Stromal cell of bone marrow (primary cell): ENCODE results near the gene GUSB.
"Not testable (repeated sequence)": the region's sequence is repeated elsewhere in the genome, so short reads cannot be mapped to it uniquely, and the experiment has no call there.

Experiments used
- DNase-seq: peaks from one replicate; pipeline ENCODE4 v3.0.0-alpha.2; 2012; ENCODE audit warnings: low read depth

The GUSB gene

GRCh38 chr7:65981965-65982792 is at the start of gene GUSB:
GUSB (minus strand) TSS chr7:65982213; CDS start chr7:65982183, 30 bp downstream.
- DNase-seq: peak; percentile 63

- DNase-seq: not testable (repeated sequence)
Measured at GRCh38 chr7:66028342-66028741, 46.3 kb upstream of the GUSB start.

GRCh38 chr7:66016131-66016461 is 34.1 kb upstream of the GUSB start:
- peak; percentile 15 for DNase-seq

- no peak for DNase-seq
Measured at GRCh38 chr7:66015440-66016130, 33.6 kb upstream of the GUSB start.

- DNase-seq: peak; percentile 44
Measured at GRCh38 chr7:66013938-66014337, 31.9 kb upstream of the GUSB start.

GRCh38 chr7:66007232-66007631 is 25.2 kb upstream of the GUSB start:
- no peak for DNase-seq

GRCh38 chr7:66005115-66005671 is 23.2 kb upstream of the GUSB start:
- DNase-seq: not testable (repeated sequence)

- DNase-seq: not testable (repeated sequence)
Measured at GRCh38 chr7:66000823-66001417, 18.9 kb upstream of the GUSB start.

- not testable (repeated sequence) for DNase-seq
Measured at GRCh38 chr7:65994984-65995383, 13.0 kb upstream of the GUSB start.

GRCh38 chr7:65992526-65992925 is 10.5 kb upstream of the GUSB start:
- DNase-seq: no peak

- DNase-seq: not testable (repeated sequence)
Measured at GRCh38 chr7:65991829-65992228, 9.8 kb upstream of the GUSB start.

- no peak for DNase-seq
Measured at GRCh38 chr7:65989694-65990080, 7.7 kb upstream of the GUSB start.

- not testable (repeated sequence) for DNase-seq
Measured at GRCh38 chr7:65988503-65988902, 6.5 kb upstream of the GUSB start.

GRCh38 chr7:65988084-65988483 is 6.1 kb upstream of the GUSB start:
- DNase-seq: no peak

GRCh38 chr7:65983965-65984658 is 2.1 kb upstream of the GUSB start:
- no peak for DNase-seq

GRCh38 chr7:65980478-65981250 is 1.3 kb downstream of the GUSB start:
- no peak for DNase-seq

- DNase-seq: no peak
Measured at GRCh38 chr7:65979583-65980477, 2.2 kb downstream of the GUSB start.

- DNase-seq: no peak
Measured at GRCh38 chr7:65978891-65979582, 3.0 kb downstream of the GUSB start.

GRCh38 chr7:65976659-65977196 is 5.3 kb downstream of the GUSB start:
- DNase-seq: no peak
